Measurements from ENCODE around the gene SNX25.

- TF ChIP-seq FOXK2 (IDR thresholded peaks at IDR 0.05) (no peak), ZNF384 (IDR thresholded peaks at IDR 0.05) (no peak), SUZ12 (IDR thresholded peaks at IDR 0.05) (no peak), BHLHE40 (IDR thresholded peaks at IDR 0.05; ENCODE audit: borderline replicate concordance) (no peak), TARDBP (IDR thresholded peaks at IDR 0.05) (no peak), ELF4 (IDR thresholded peaks at IDR 0.05) (no peak), FOXA1 (IDR thresholded peaks at IDR 0.05) (no peak)
These were observed 95.7 kb downstream of the SNX25 start for GRCh38 chr4:185304944-185305690.

All from HEK293T (cell line).